Fibroblast of villous mesenchyme (primary cell): ENCODE results near the gene SMARCA1. TPM values are rescaled to one million over a fixed set of nuclear protein-coding genes. Genes with fewer than 3 reads are reported as not detected.
A peak's percentile ranks its signal among the peaks of the same experiment; 100 is the strongest.

Experiments
- DNase-seq: peaks from one replicate; pipeline ENCODE4 v3.0.0-alpha.2; 2010; ENCODE audit warnings: low read depth
- H3K4me3 ChIP-seq: 2 replicates; pipeline ENCODE4 v1.5.1; 2011; ENCODE audit warnings: low read depth, mild to moderate bottlenecking, low read length
- small RNA-seq: library from RNA; depleted of rRNA; stranded (forward); fragments of <200 nt; gene quantifications from one replicate; pipeline ENCODE3, GENCODE V24; 2012
- total RNA-seq: library from RNA; depleted of rRNA; stranded (reverse); fragments of >200 nt; gene quantifications from 2 replicates; pipeline ENCODE4 v1.2.3, GENCODE V29; 2012
- TF ChIP-seq, protein P1 (sequence below): IDR thresholded peaks from 2 replicates; pipeline ENCODE4 v1.5.1; 2012; ENCODE audit warnings: low read depth, mild to moderate bottlenecking, low read length; ENCODE audit not compliant: insufficient read depth

Gene SMARCA1
- total RNA-seq, 1 donor: 93.3 TPM

DNA sequence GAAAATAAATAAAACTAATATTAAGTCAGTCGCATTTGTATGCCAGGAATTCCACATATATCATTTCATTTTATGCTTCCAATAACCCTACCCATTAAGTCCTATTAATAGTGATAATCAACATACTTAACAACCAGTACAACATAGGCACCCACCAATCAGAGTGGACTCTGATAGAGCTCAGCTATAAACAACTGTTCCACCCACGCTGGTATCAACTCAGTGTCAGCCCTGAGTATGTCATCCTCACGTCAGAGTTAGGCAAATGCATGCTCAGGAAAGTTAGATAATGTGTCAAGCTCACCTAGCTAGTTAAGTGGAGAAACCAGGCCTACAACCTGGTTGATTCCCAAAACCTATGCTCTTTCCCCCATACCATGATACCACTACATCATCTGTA is 89.3 kb downstream of the SMARCA1 start:
- no peak overlapping the region for H3K4me3 ChIP-seq
- TF ChIP-seq, protein P1, sequence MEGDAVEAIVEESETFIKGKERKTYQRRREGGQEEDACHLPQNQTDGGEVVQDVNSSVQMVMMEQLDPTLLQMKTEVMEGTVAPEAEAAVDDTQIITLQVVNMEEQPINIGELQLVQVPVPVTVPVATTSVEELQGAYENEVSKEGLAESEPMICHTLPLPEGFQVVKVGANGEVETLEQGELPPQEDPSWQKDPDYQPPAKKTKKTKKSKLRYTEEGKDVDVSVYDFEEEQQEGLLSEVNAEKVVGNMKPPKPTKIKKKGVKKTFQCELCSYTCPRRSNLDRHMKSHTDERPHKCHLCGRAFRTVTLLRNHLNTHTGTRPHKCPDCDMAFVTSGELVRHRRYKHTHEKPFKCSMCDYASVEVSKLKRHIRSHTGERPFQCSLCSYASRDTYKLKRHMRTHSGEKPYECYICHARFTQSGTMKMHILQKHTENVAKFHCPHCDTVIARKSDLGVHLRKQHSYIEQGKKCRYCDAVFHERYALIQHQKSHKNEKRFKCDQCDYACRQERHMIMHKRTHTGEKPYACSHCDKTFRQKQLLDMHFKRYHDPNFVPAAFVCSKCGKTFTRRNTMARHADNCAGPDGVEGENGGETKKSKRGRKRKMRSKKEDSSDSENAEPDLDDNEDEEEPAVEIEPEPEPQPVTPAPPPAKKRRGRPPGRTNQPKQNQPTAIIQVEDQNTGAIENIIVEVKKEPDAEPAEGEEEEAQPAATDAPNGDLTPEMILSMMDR: no peak
- no peak for DNase-seq

DNA sequence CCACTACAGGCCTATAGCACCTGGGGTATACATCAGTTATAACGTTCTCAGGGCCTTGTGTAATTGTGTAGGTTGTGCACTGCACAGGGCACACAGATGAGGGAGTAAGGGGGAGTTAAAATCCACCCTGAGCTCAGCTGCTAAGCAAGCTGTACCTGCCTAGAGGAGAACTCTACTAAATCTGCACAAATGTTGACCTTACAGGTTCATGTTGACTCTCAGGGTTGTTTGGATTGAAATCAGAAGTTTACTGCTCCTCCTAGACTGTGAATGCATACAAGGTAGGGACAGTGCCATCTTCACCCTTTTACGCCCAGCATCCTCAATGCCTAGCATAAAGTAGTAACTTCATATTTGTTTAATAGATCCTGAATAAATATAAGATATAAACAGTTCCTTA is 89.8 kb downstream of the SMARCA1 start:
- H3K4me3 ChIP-seq: no peak overlapping the region
- TF ChIP-seq, protein P1: no peak
- DNase-seq: no peak

DNA sequence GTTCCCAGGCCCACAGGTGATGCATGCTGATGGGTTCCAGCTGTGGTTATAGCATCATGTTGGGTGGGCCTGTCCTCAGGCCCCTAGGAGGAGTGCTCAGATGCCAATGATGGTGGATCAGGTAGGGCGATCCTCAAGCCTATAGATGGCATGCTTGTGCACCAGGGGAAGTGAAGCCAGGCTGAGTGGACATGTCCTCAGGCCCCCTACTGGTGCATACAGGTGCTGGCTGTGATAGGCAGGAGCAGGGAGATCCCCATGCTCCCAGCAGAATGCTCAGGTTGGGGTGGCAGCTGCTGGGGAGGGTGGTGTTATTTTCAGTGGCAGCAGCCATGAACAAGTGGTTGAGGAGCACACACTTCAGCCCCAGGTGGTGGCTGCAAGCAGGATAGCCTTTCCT is 96.0 kb downstream of the SMARCA1 start:
- H3K4me3 ChIP-seq: no peak overlapping the region
- DNase-seq: no peak
- TF ChIP-seq, protein P1: no peak

DNA sequence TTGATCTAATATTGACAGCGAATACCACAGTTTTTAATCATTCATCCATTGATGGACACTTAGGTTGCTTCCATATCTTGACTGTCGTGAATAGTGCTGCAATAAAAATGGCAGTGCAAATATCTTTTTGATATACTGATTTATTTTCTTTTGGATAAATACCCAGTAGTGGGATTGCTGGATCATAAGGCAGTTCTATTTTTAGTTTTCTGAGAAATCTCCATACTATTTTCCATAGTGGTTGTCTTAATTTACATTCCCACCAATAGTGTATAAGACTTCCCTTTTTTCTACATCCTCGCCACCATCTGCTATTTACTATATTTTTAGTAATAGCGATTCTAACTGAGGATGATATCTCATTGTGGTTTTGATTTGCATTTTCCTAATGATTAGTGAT is 100.1 kb downstream of the SMARCA1 start:
- DNase-seq: no peak
- H3K4me3 ChIP-seq: no peak overlapping the region
- TF ChIP-seq, protein P1: no peak

DNA sequence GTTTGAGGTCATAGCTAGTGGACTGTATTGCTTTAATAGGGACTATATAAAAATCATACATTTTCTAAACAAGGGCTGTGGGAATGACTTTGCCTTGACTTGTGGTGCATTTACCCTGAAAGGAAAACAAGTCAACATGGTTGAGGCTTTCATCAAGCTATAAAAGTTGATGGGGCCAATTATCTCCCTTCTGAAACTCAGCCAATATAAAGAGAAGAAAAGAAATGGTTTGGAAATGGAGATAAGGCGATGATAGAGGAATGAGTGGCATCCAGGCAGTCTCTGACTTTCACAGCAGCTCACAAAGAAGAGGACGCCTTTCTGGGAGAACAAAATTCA is 118.7 kb downstream of the SMARCA1 start:
- DNase-seq: no peak
- no peak overlapping the region for H3K4me3 ChIP-seq
- TF ChIP-seq, protein P1: no peak

DNA sequence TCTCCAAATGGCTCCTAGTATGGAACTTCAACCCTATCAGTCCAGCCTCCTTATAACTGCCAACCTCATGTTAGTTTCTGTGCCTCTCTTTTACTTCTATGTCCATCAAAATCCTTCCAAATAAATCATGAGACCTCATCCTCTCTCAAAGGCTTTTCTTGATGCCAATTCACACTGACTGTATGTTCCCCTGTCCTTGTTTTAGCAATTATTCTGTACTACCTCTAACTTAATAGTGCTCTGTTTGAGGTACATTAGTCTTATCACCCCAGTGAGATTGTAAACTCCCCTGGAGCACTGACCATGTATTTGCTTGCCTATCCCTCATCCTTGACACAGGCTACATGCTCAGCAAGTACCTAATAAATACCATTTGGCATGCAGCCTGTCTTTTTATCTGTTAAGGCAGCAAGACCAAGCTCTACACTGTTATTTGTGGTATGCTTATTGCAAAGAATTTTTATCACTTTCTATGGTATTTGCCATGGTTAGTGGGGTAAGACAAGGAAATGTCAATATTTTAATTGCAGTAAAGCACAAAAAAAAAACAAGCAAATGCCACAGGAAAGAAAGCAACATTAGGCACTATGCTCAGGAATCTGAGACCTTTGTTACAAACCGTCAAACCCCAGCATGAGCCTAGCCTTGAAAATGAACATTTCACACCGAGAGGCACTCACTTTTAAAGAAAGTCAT is 119.2 kb downstream of the SMARCA1 start:
- TF ChIP-seq, protein P1: no peak
- DNase-seq: peak; percentile 10
- no peak overlapping the region for H3K4me3 ChIP-seq

Small RNA genes within 50 kb of the gene (small RNA-seq; reads per million reads assigned to genes)
- not detected for gene RF01169
- gene RNA5SP513: not detected
- gene RPS26P56: not detected

Other genes starting within 250 kb of the SMARCA1 start
- 17.7 and 24.6 TPM in 2 replicates for gene OCRL, start 16.8 kb upstream of the SMARCA1 start, total RNA-seq
- under 0.01 TPM in 2 replicates for gene APLN, start 131.5 kb upstream of the SMARCA1 start, total RNA-seq
- under 0.01 TPM in 1 of 2 replicates, not detected in the other for gene XPNPEP2, start 215.5 kb upstream of the SMARCA1 start, total RNA-seq